BLaER1 treated with 17β-estradiol and CSF1 and Interleukin-3, amounts not matched to agents 10 nM and 100 nM (cell line): ENCODE measurements around the gene PCCB.
"Not testable (repeated sequence)": the region's sequence is repeated elsewhere in the genome, so short reads cannot be mapped to it uniquely, and the experiment has no call there.

Source experiments
- H3K27ac ChIP-seq, 11 experiments: shearing (Covaris generic); formaldehyde crosslinking; 2 replicates each; pipeline ENCODE4 v1.8.1; 2022
- H3K27me3 ChIP-seq, 11 experiments: shearing (Covaris generic); formaldehyde crosslinking; 2 replicates each; pipeline ENCODE4 v1.8.1; 2022
- H3K36me3 ChIP-seq, 11 experiments: shearing (Covaris generic); formaldehyde crosslinking; 2 replicates each; pipeline ENCODE4 v1.8.1; 2022
- H3K4me1 ChIP-seq, 10 experiments: shearing (Covaris generic); formaldehyde crosslinking; 2 replicates each; pipeline ENCODE4 v1.8.1; 2022
- H3K4me2 ChIP-seq, 11 experiments: shearing (Covaris generic); formaldehyde crosslinking; 2 replicates each; pipeline ENCODE4 v1.8.1; 2022
- H3K4me3 ChIP-seq, 10 experiments: shearing (Covaris generic); formaldehyde crosslinking; 2 replicates each; pipeline ENCODE4 v1.8.1; 2022
- H3K9ac ChIP-seq, 11 experiments: shearing (Covaris generic); formaldehyde crosslinking; 2 replicates each; pipeline ENCODE4 v1.8.1; 2022
- H3K9me3 ChIP-seq, 11 experiments: shearing (Covaris generic); formaldehyde crosslinking; replicated peaks in 1 of 11; 2 replicates each; pipeline ENCODE4 v1.8.1; 2022
- H4K20me1 ChIP-seq, 11 experiments: shearing (Covaris generic); formaldehyde crosslinking; 2 replicates each; pipeline ENCODE4 v1.8.1; 2022
- Cebpa-rat ChIP-seq, 11 experiments: shearing (Covaris generic); IDR thresholded peaks; 2 replicates each; pipeline ENCODE4 v1.8.1; 2022

PCCB gene

DNA sequence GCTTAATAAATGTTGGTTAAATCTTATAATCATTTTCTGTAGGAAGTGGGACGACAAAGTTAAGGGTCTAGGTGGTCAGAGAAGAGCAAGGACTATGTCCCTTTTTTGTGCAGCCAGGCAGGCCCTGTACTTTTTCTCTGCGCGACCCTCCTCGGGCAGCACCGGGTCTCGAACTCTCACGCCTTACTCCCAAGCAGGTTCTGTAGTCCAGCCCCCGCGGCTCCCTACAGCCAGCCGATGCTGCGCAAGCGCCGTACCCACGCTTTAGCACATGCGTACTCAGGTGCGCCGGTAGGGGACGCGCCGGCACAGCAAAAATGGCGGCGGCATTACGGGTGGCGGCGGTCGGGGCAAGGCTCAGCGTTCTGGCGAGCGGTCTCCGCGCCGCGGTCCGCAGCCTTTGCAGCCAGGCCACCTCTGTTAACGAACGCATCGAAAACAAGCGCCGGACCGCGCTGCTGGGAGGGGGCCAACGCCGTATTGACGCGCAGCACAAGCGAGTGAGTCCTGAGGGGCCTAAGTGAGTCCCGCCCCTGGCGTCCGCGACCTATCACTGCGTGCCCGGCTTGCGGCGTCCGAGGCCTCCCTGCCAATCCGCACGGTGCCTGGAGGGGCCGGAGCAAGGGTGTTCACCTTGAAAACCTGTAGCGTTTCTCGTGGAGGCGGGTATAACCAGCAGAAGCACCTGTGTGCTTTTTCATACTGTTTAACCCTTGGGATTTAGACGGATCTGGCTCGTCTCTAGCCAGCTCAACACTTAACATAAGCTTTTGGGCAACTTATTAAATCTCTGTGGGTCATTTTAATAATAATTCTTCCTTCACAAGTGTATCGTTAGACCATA is at the start of gene PCCB:
Gene PCCB (plus strand): TSS at position 282 of the 844 bp plus-strand sequence. CDS start 36 bp downstream, at position 318.
- no peaks in the 10 kb centered on the region for H3K27me3 ChIP-seq
- peaks cover 19 to 39% (median 34%) of the 10 kb centered on the region in 10 experiments for H3K4me1 ChIP-seq
- peak within 1 kb of the TSS; percentile 63 to 93 (median 87) for H3K4me2 ChIP-seq
- H3K9me3 ChIP-seq: no peaks in the 10 kb centered on the region
- TF ChIP-seq Cebpa-rat (IDR thresholded peaks at IDR 0.05): no peak
- peak within 1 kb of the TSS; percentile 75 to 94 (median 88) for H3K27ac ChIP-seq
- peaks cover 0 to 22% (median 0%) of the 10 kb centered on the region in 11 experiments; a peak in 6 of 22 replicates for H4K20me1 ChIP-seq
- peaks cover under 1 to 8% (median 5%) of the 10 kb centered on the region in 11 experiments; a peak in 12 of 22 replicates for H3K36me3 ChIP-seq
- H3K4me3 ChIP-seq: peak within 1 kb of the TSS; percentile 58 to 78 (median 70)
- H3K9ac ChIP-seq: peak within 1 kb of the TSS; percentile 77 to 90 (median 88)

DNA sequence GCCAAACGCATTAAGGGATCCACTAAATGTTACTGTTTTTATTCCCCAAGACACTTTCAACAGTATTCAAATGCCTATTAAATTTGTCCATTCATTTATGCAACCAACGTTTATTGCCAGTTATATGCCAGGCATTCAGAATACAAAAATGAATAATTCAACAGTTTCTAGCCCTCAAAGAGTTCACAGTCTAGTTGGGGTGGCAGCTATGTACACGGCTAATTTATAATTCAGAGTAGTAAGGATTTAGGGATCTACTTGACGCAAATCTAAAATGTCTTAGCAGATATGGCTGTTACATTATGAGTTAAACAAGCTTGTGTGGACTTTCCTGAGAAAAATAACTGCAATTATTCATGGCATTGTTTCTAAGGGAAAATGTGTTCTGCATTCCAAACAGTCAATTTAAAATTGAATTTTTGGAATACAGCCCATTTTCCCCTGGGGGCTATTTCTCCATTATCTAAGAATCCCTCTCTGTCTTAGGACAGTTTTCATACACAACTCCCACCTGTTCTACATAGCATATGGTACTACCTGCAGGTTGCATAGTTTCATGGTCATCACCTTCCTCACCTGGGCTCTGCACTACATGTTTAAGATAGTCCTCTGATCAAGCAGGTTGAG is 42.5 kb upstream of the PCCB start:
- H3K36me3 ChIP-seq: no peaks in the 10 kb centered on the region
- no peak overlapping the region for H3K4me3 ChIP-seq
- no peaks in the 10 kb centered on the region for H3K27me3 ChIP-seq
- H4K20me1 ChIP-seq: no peaks in the 10 kb centered on the region
- no peak overlapping the region for H3K27ac ChIP-seq
- H3K9ac ChIP-seq: no peak overlapping the region
- no peak for TF ChIP-seq Cebpa-rat (IDR thresholded peaks at IDR 0.05)
- H3K9me3 ChIP-seq: no peaks in the 10 kb centered on the region
- no peak overlapping the region for H3K4me2 ChIP-seq
- H3K4me1 ChIP-seq: peaks cover 0 to 11% (median 0%) of the 10 kb centered on the region in 10 experiments; a peak in 6 of 20 replicates

DNA sequence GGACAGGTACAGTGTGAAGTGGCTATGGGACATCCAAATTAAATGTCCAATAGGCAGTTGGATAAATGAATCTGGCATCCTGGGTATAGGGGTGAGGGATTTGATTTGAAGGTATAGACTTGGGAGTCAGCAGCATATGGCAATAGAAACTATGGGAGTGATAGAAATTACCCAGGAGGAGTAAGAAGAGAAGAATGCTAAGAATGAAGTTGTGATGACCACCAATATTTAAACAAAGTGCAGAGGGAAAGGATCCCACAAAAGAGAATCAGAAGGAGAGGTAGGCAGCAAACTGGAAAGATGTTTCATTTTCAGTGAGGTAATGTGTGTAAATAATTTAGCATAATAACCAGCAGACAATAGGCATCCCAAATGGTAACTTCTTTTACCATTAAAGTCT is 40.2 kb upstream of the PCCB start:
- Histone ChIP-seq H3K36me3 (no peaks in the 10 kb centered on the region), H4K20me1 (no peaks in the 10 kb centered on the region), H3K4me2 (no peak overlapping the region), H3K4me1 (peaks cover 0 to 11% (median 0%) of the 10 kb centered on the region in 10 experiments; a peak in 6 of 20 replicates), H3K9ac (no peak overlapping the region), H3K27ac (no peak overlapping the region), H3K4me3 (no peak overlapping the region), H3K27me3 (no peaks in the 10 kb centered on the region), H3K9me3 (no peaks in the 10 kb centered on the region)
- no peak for TF ChIP-seq Cebpa-rat (IDR thresholded peaks at IDR 0.05)

DNA sequence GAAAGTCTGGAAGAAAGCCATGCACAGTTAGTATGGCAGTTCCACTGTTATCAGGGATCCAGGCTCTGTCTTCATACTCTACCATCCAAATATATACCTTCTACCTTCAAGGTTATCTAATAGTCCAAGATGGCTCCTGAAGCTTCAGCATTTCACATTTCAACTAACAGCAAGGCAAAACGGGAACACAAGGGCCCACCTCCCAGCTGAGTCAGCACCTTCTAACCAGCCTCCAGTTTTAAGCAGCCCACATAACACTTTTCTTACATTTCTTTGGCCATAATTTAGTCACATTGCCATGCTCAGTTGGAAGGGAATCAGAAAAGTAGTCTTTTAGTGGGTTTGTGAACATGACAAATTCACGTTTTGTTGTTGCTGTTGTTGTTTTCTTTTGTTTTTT is 38.6 kb upstream of the PCCB start:
- Histone ChIP-seq H3K9ac (no peak overlapping the region), H3K27me3 (no peaks in the 10 kb centered on the region), H3K27ac (no peak overlapping the region), H3K4me2 (no peak overlapping the region), H4K20me1 (no peaks in the 10 kb centered on the region), H3K4me3 (no peak overlapping the region), H3K9me3 (no peaks in the 10 kb centered on the region), H3K36me3 (no peaks in the 10 kb centered on the region), H3K4me1 (peaks cover 0 to 6% (median 0%) of the 10 kb centered on the region in 10 experiments; a peak in 5 of 20 replicates)
- TF ChIP-seq Cebpa-rat (IDR thresholded peaks at IDR 0.05): no peak

DNA sequence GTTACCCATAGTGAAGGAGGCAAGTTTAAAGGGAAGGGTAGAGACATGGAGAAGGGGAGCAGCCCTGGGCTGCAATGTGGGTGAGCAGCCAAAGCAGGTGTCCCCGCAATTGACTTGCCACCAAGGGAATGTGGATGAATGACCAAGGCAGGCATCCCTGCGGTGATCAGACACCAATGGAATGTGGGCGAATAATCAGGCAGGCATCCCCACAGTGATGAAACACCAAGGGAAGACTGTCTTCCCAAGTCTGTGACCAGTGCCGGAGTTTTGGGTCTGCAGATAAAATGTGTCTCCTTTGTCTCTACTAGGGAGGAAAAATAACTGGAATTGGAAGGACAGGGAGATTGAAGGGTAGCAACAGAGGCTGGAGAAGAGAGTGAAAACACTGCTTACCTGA is 27.4 kb upstream of the PCCB start:
- H3K9ac ChIP-seq, H3K4me2 ChIP-seq, H4K20me1 ChIP-seq, H3K27me3 ChIP-seq, H3K4me3 ChIP-seq, H3K4me1 ChIP-seq, H3K27ac ChIP-seq, H3K36me3 ChIP-seq: not testable (repeated sequence)
- H3K9me3 ChIP-seq: peaks cover 20 to 48% (median 32%) of the 10 kb centered on the region in 11 experiments

DNA sequence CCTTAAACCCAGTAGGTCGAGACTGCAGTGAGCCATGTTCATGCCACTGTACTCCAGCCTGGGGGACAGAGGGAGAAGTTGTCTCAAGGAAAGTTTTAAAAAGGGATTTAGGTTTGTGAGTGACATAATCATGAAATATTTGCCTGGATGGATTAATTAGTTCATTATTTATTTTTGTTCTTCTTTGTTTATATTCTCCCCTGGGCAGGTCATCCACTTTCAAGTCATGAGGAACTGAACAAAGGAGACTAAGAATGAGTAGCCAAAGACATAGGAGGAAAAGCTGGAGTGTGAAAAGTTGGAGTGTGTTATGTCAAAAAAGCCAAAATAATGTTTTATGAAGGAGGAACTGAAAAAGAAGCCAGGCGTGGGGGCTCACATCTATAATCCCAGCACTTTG is 17.7 kb upstream of the PCCB start:
- H4K20me1 ChIP-seq: no peaks in the 10 kb centered on the region
- no peak overlapping the region for H3K27ac ChIP-seq
- no peak overlapping the region for H3K4me2 ChIP-seq
- no peaks in the 10 kb centered on the region for H3K36me3 ChIP-seq
- no peak overlapping the region for H3K9ac ChIP-seq
- no peak for TF ChIP-seq Cebpa-rat (IDR thresholded peaks at IDR 0.05)
- no peak overlapping the region for H3K4me3 ChIP-seq
- H3K9me3 ChIP-seq: no peaks in the 10 kb centered on the region
- no peaks in the 10 kb centered on the region for H3K27me3 ChIP-seq
- no peaks in the 10 kb centered on the region for H3K4me1 ChIP-seq

DNA sequence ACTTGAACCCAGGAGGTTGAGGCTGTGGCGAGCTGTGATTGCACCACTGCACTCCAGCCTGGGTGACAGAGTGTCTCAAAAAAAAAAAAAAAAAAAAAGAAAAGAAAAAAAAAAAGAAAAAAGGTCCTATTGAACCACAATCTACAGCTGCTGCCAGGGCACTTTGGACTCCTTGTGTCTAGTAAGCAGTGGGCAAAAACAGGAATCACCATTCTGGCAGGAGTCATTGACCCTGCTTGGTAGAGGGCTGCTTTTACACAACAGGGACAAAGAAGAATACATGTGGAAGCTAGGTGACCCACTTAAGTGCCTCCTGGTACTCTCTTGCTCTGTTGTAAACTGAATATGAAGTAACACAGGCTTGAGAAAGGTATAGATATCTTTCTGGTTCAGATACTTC is 14.6 kb upstream of the PCCB start:
- no peak overlapping the region for H3K4me2 ChIP-seq
- no peaks in the 10 kb centered on the region for H3K36me3 ChIP-seq
- no peaks in the 10 kb centered on the region for H3K9me3 ChIP-seq
- H3K4me3 ChIP-seq: no peak overlapping the region
- H3K27me3 ChIP-seq: no peaks in the 10 kb centered on the region
- no peaks in the 10 kb centered on the region for H4K20me1 ChIP-seq
- TF ChIP-seq Cebpa-rat (IDR thresholded peaks at IDR 0.05): no peak
- no peaks in the 10 kb centered on the region for H3K4me1 ChIP-seq
- H3K9ac ChIP-seq: no peak overlapping the region
- H3K27ac ChIP-seq: no peak overlapping the region

DNA sequence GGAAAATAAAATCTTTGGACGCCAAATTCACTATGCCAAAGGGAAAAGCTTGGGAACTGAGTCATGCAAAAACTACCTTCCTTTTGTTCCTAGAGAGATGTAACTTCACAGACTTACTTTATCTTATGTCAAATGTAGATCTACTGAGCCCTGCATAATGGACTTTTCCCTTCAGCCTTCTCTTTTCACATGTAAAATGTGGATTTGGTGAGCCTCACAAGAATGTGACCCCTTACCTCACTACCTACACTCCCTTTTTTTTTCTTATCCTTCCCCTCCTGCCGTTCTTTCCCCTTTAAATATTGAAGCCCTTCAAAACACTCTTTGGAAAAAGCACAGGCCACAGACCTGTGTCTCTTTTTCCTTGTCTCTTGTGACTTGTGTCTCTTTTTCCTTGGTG is 14.0 kb upstream of the PCCB start:
- Histone ChIP-seq H3K4me1 (no peaks in the 10 kb centered on the region), H3K27ac (no peak overlapping the region), H3K36me3 (no peaks in the 10 kb centered on the region), H3K4me2 (no peak overlapping the region), H4K20me1 (no peaks in the 10 kb centered on the region), H3K9ac (no peak overlapping the region), H3K4me3 (no peak overlapping the region), H3K27me3 (no peaks in the 10 kb centered on the region), H3K9me3 (no peaks in the 10 kb centered on the region)
- TF ChIP-seq Cebpa-rat (IDR thresholded peaks at IDR 0.05): no peak

DNA sequence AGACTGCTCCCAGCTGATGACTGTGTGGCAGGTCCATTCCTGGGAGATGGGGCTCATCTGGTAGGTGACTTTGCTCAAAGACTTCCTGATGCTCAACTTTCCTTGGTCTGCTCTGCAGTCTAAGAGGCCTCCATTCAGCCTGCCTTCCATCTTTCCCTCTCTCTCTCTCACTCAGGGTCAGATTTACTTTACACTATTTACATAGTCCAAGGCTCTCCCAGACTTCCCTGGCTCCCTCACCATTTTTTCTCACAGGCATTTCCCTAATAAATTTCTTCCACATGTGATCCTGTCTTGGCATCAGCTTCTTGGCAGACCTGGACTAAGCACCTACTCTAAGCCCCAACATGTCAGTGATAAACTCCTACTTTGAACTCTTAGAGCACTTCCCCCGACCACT is 13.0 kb upstream of the PCCB start:
- H3K9me3 ChIP-seq: no peaks in the 10 kb centered on the region
- no peaks in the 10 kb centered on the region for H4K20me1 ChIP-seq
- no peaks in the 10 kb centered on the region for H3K36me3 ChIP-seq
- H3K4me2 ChIP-seq: no peak overlapping the region
- H3K4me3 ChIP-seq: no peak overlapping the region
- no peak overlapping the region for H3K27ac ChIP-seq
- no peak overlapping the region for H3K9ac ChIP-seq
- no peak for TF ChIP-seq Cebpa-rat (IDR thresholded peaks at IDR 0.05)
- no peaks in the 10 kb centered on the region for H3K27me3 ChIP-seq
- H3K4me1 ChIP-seq: no peaks in the 10 kb centered on the region
